Skin of body (tissue), 2 donors: Measurements from ENCODE around the gene MYBL2. TPM values are rescaled to one million over a fixed set of nuclear protein-coding genes. Genes with fewer than 3 reads are reported as not detected.

ENCODE experiments used
- DNase-seq: peaks from one replicate; lab custom pipeline; 2025; lab: John Stamatoyannopoulos, UW
- total RNA-seq: library from RNA; depleted of rRNA; stranded (reverse); fragments of >200 nt; gene quantifications from one replicate; pipeline ENCODE4 v1.2.3, GENCODE V29; 2014

Gene MYBL2
- total RNA-seq, 1 donor from 2014 or later: 4.2 TPM

- no peak for DNase-seq
Measured at GRCh38 chr20:43681991-43682410, 15.1 kb downstream of the MYBL2 start.

GRCh38 chr20:43682446-43682845 is 15.5 kb downstream of the MYBL2 start:
- DNase-seq: no peak

GRCh38 chr20:43686820-43687219 is 19.9 kb downstream of the MYBL2 start:
- no peak for DNase-seq

GRCh38 chr20:43689165-43689564 is 22.3 kb downstream of the MYBL2 start:
- DNase-seq: no peak

GRCh38 chr20:43690943-43691598 is 24.2 kb downstream of the MYBL2 start:
- DNase-seq: no peak

GRCh38 chr20:43691928-43692524 is 25.1 kb downstream of the MYBL2 start:
- DNase-seq: no peak

- DNase-seq: no peak
Measured at GRCh38 chr20:43694763-43695162, 27.8 kb downstream of the MYBL2 start.

GRCh38 chr20:43695571-43695970 is 28.7 kb downstream of the MYBL2 start:
- DNase-seq: no peak

GRCh38 chr20:43699941-43700565 is 33.1 kb downstream of the MYBL2 start:
- DNase-seq: no peak

- no peak for DNase-seq
Measured at GRCh38 chr20:43700627-43701026, 33.7 kb downstream of the MYBL2 start.

GRCh38 chr20:43702502-43702901 is 35.6 kb downstream of the MYBL2 start:
- DNase-seq: no peak

- DNase-seq: no peak
Measured at GRCh38 chr20:43710370-43711044, 43.6 kb downstream of the MYBL2 start.

- no peak for DNase-seq
Measured at GRCh38 chr20:43711098-43711654, 44.3 kb downstream of the MYBL2 start.

GRCh38 chr20:43715044-43715443 is 48.1 kb downstream of the MYBL2 start:
- DNase-seq: no peak

GRCh38 chr20:43715511-43715910 is 48.6 kb downstream of the MYBL2 start:
- DNase-seq: no peak

GRCh38 chr20:43716123-43716522 is 49.2 kb downstream of the MYBL2 start:
- no peak for DNase-seq

- DNase-seq: no peak
Measured at GRCh38 chr20:43716757-43717615, 50.1 kb downstream of the MYBL2 start.

GRCh38 chr20:43717616-43717995 is 50.7 kb downstream of the MYBL2 start:
- DNase-seq: no peak

- DNase-seq: no peak
Measured at GRCh38 chr20:43720007-43720406, 53.1 kb downstream of the MYBL2 start.

GRCh38 chr20:43721097-43721428 is 54.1 kb downstream of the MYBL2 start:
- no peak for DNase-seq

- DNase-seq: no peak
Measured at GRCh38 chr20:43721429-43722152, 54.7 kb downstream of the MYBL2 start.
